Cerebellar nuclear complex (tissue), 1 donor: ENCODE measurements around the gene MBD3L3.
"Not testable (repeated sequence)": the region's sequence is repeated elsewhere in the genome, so short reads cannot be mapped to it uniquely, and the experiment has no call there.

Experiments used
- DNase-seq, 2 experiments: peaks; one replicate each; lab custom pipeline; 2025; lab: John Stamatoyannopoulos, UW

Gene MBD3L3

GRCh38 chr19:7058576-7058975 lies at the start of gene MBD3L3:
Gene MBD3L3 (minus strand): TSS chr19:7058676. CDS start chr19:7058605, 71 bp downstream.
- DNase-seq = not testable (repeated sequence)

GRCh38 chr19:7106711-7107657 lies 48.5 kb upstream of the MBD3L3 start:
- DNase-seq = no peak

GRCh38 chr19:7104747-7105447 lies 46.4 kb upstream of the MBD3L3 start:
- no peak for DNase-seq

GRCh38 chr19:7101498-7102253 lies 43.2 kb upstream of the MBD3L3 start:
- DNase-seq = no peak

- DNase-seq = peak in 1 of 2 experiments; percentile 52
Measured at GRCh38 chr19:7099597-7099921, 41.1 kb upstream of the MBD3L3 start.

- DNase-seq = peak; percentile 66 to 85
Measured at GRCh38 chr19:7098701-7099596, 40.5 kb upstream of the MBD3L3 start.

- no peak for DNase-seq
Measured at GRCh38 chr19:7098096-7098495, 39.6 kb upstream of the MBD3L3 start.

GRCh38 chr19:7088999-7089398 lies 30.5 kb upstream of the MBD3L3 start:
- DNase-seq = no peak

GRCh38 chr19:7083076-7083956 lies 24.8 kb upstream of the MBD3L3 start:
- DNase-seq = no peak

- DNase-seq = no peak
Measured at GRCh38 chr19:7078008-7078407, 19.5 kb upstream of the MBD3L3 start.

GRCh38 chr19:7076151-7076550 lies 17.7 kb upstream of the MBD3L3 start:
- DNase-seq = no peak

- no peak for DNase-seq
Measured at GRCh38 chr19:7074705-7075282, 16.3 kb upstream of the MBD3L3 start.

- no peak for DNase-seq
Measured at GRCh38 chr19:7072541-7072940, 14.1 kb upstream of the MBD3L3 start.

GRCh38 chr19:7069904-7070226 lies 11.4 kb upstream of the MBD3L3 start:
- no peak for DNase-seq

GRCh38 chr19:7069042-7069903 lies 10.8 kb upstream of the MBD3L3 start, which contains the start of gene ZNF557:
Gene ZNF557 (plus strand): TSS chr19:7069703. CDS start chr19:7075075, 5,372 bp downstream.
- DNase-seq = peak; percentile 83

- no peak for DNase-seq
Measured at GRCh38 chr19:7068599-7068998, 10.1 kb upstream of the MBD3L3 start.

- DNase-seq = no peak
Measured at GRCh38 chr19:7067716-7068115, 9.2 kb upstream of the MBD3L3 start.

- not testable (repeated sequence) for DNase-seq
Measured at GRCh38 chr19:7067122-7067521, 8.6 kb upstream of the MBD3L3 start.
